Stimulated activated CD4-positive, alpha-beta T cell treated with anti-CD3 and anti-CD28 coated beads, Interleukin-15, amount 100 ng/mL, for 24 hours (primary cell): ENCODE data around the gene CDIP1.

ENCODE experiments used
- DNase-seq: peaks from one replicate; pipeline ENCODE4 v3.0.0-alpha.2; 2020

CDIP1 gene

GRCh38 chr16:4513086-4513860 lies 25.3 kb downstream of the CDIP1 start:
- no peak for DNase-seq

GRCh38 chr16:4512473-4512872 lies 26.1 kb downstream of the CDIP1 start:
- no peak for DNase-seq

- DNase-seq, result peak; percentile 46
Measured at GRCh38 chr16:4511441-4512082, 27.0 kb downstream of the CDIP1 start.

GRCh38 chr16:4510747-4511426 lies 27.7 kb downstream of the CDIP1 start:
- DNase-seq, result no peak

- no peak for DNase-seq
Measured at GRCh38 chr16:4510131-4510530, 28.4 kb downstream of the CDIP1 start.

GRCh38 chr16:4509420-4509819 lies 29.2 kb downstream of the CDIP1 start:
- DNase-seq, result no peak

- no peak for DNase-seq
Measured at GRCh38 chr16:4508806-4509205, 29.8 kb downstream of the CDIP1 start.

- no peak for DNase-seq
Measured at GRCh38 chr16:4507588-4508345, 30.8 kb downstream of the CDIP1 start.

- peak; percentile 65 for DNase-seq
Measured at GRCh38 chr16:4506450-4506849, 32.1 kb downstream of the CDIP1 start.

- DNase-seq, result peak; percentile 74
Measured at GRCh38 chr16:4505356-4506147, 33.0 kb downstream of the CDIP1 start.

- DNase-seq, result no peak
Measured at GRCh38 chr16:4501071-4501478, 37.5 kb downstream of the CDIP1 start.

GRCh38 chr16:4500272-4500671 lies 38.3 kb downstream of the CDIP1 start:
- peak; percentile 11 for DNase-seq

- DNase-seq, result no peak
Measured at GRCh38 chr16:4499196-4499555, 39.4 kb downstream of the CDIP1 start.

- no peak for DNase-seq
Measured at GRCh38 chr16:4498546-4499195, 39.9 kb downstream of the CDIP1 start.

GRCh38 chr16:4496305-4496704 lies 42.3 kb downstream of the CDIP1 start:
- no peak for DNase-seq

GRCh38 chr16:4495766-4496165 lies 42.8 kb downstream of the CDIP1 start:
- no peak for DNase-seq

GRCh38 chr16:4494746-4495490 lies 43.7 kb downstream of the CDIP1 start:
- no peak for DNase-seq

GRCh38 chr16:4491898-4492297 lies 46.7 kb downstream of the CDIP1 start:
- no peak for DNase-seq

- DNase-seq, result no peak
Measured at GRCh38 chr16:4489030-4489429, 49.5 kb downstream of the CDIP1 start.

- no peak for DNase-seq
Measured at GRCh38 chr16:4488499-4488967, 50.0 kb downstream of the CDIP1 start.

GRCh38 chr16:4487955-4488498 lies 50.5 kb downstream of the CDIP1 start:
- DNase-seq, result no peak
